ENCODE data around the gene SUMF1.

SUMF1 gene

DNA sequence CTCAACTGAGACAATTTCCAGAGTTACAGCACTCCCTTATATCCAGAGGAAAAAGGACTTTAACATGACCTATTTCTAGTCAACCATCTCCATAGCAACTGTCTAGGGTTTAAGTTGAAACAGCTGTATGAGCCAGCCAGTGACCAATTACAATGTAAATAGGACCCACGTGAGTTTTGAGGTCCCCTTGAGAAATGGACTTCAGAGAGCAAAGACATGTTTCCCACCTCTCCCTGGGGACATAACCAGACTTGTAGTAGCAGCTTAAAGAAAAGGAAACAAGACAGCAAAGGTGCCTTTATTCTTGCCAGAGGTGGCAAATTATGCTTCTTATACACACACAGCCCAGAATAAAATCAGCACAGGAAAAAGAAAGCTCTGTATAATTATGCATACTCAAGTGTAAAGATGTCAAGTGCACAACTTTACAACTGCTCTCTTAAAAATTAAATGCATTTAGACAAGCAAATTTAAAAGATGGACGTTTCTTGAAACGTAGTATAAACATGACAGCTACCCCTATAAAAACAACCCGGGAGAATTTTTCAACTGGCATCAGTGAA lies 40.2 kb downstream of the SUMF1 start:
- peak; percentile 95 to 98 for DNase-seq (ENCODE audit: low read depth in 2 of 2)
- H3K4me3 ChIP-seq (replicated peaks in 1 of 2; ENCODE audit: low read depth in 2 of 2, low read length in 2 of 2): no peak overlapping the region
- TF ChIP-seq, protein P1, sequence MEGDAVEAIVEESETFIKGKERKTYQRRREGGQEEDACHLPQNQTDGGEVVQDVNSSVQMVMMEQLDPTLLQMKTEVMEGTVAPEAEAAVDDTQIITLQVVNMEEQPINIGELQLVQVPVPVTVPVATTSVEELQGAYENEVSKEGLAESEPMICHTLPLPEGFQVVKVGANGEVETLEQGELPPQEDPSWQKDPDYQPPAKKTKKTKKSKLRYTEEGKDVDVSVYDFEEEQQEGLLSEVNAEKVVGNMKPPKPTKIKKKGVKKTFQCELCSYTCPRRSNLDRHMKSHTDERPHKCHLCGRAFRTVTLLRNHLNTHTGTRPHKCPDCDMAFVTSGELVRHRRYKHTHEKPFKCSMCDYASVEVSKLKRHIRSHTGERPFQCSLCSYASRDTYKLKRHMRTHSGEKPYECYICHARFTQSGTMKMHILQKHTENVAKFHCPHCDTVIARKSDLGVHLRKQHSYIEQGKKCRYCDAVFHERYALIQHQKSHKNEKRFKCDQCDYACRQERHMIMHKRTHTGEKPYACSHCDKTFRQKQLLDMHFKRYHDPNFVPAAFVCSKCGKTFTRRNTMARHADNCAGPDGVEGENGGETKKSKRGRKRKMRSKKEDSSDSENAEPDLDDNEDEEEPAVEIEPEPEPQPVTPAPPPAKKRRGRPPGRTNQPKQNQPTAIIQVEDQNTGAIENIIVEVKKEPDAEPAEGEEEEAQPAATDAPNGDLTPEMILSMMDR (IDR thresholded peaks at IDR 0.05; ENCODE audit: low read depth, low read length): no peak

DNA sequence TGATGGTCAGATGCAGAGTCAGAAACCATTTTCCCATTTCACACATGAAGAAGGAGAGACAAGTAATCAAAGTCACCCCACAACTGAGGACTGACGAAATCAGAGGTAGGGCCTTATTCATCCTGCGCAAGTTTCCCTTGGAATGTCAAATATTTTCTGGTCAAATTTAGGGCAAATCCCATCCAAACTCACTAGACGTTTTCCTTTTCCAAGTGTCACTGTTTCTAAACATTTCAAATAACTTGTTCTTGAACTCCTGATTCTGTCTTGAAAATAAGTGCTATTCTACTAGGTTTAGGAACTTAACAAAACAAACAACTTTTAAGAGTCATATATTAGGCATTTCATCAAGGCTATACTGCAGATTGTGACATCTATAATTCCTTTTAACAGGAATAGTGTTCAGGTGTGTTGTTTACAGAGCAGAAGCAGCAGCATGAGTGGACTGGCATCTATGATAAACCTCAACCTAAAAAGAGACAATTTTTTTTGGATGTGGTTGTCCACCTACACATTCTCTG lies 40.7 kb downstream of the SUMF1 start:
- TF ChIP-seq, protein P1 (IDR thresholded peaks at IDR 0.05; ENCODE audit: low read depth, low read length): no peak
- H3K4me3 ChIP-seq (replicated peaks in 1 of 2; ENCODE audit: low read depth in 2 of 2, low read length in 2 of 2): no peak overlapping the region
- DNase-seq (ENCODE audit: low read depth in 2 of 2): peak; percentile 39 to 62

DNA sequence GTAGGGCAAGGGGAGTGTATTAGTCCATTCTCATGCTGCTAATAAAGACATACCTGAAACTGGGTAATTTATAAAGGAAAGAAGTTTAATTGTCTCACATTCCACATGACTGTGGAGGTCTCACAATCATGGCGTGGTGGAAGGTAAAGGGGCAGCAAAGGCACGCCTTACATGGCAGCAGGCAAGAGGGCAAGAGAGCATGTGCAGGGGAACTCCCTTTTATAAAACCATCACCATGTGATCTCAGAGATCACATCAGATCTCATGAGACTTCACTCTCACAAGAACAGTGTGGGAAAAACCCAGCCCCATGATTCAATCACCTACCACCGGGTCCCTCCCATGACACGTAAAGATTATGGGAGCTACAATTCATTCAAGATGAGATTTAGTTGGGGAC lies 41.4 kb downstream of the SUMF1 start:
- peak in 1 of 2 donors; percentile 79 for DNase-seq (ENCODE audit: low read depth in 2 of 2)
- no peak overlapping the region for H3K4me3 ChIP-seq (replicated peaks in 1 of 2; ENCODE audit: low read depth in 2 of 2, low read length in 2 of 2)
- TF ChIP-seq, protein P1 (IDR thresholded peaks at IDR 0.05; ENCODE audit: low read depth, low read length): no peak

DNA sequence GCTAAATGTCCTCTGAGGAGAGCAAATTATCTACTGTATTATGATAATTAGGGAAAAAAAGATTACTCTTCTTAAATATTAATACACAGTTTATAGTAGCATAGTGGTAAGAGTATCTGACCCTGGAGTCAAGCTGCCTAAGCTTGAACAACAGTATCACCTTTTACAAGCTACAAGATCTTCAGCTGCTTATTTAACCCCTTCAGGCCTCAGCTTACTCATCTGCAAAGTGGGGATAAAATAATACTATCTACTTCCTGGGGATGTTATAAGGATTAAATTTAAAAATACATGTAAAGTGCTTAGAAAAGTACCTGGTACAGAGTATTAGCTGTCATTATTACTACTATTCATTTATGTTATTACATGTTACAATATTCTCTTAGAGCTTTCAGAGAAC lies 42.0 kb downstream of the SUMF1 start:
- TF ChIP-seq, protein P1 (IDR thresholded peaks at IDR 0.05; ENCODE audit: low read depth, low read length): no peak
- H3K4me3 ChIP-seq (replicated peaks in 1 of 2; ENCODE audit: low read depth in 2 of 2, low read length in 2 of 2): no peak overlapping the region
- DNase-seq (ENCODE audit: low read depth in 2 of 2): no peak

DNA sequence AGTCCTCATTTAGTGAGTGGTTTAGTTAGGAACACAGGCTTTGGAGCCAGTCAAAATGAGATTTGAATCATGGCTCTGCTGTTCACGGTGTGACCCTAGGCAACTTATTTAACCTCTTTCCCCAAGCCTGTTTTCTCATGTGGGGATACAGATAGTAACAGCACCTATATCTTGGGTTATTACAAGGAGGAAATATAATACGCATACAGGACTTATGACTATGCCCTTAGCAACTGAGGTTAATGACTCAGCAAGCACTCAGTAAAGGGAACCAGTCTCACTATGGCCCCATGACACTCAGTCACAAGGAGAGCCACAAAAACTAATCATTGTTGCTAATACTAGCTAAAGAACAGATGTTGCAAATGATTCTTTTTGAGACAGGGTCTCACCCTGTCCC lies 45.9 kb downstream of the SUMF1 start:
- TF ChIP-seq, protein P1 (IDR thresholded peaks at IDR 0.05; ENCODE audit: low read depth, low read length): no peak
- DNase-seq (ENCODE audit: low read depth in 2 of 2): peak; percentile 43 to 88

DNA sequence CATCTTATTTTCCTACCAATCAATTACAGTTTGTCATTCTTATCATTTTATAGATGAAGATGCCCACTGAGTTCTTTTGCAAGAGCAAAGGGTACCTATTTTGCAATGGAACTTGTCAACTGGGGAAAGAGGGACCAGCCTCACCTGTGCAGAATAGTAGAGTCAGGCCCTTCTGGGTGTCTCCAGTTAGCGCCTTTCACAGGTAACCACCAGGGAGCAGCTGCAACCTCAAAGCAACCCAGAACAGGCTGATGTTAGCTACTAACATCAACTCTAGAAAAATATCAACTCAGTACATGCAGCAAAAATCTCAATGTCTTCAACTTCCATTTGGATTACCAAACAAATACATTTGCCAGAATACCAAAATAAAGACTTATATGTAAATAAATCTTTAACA lies 47.1 kb downstream of the SUMF1 start:
- DNase-seq (ENCODE audit: low read depth in 2 of 2): no peak
- H3K4me3 ChIP-seq (replicated peaks in 1 of 2; ENCODE audit: low read depth in 2 of 2, low read length in 2 of 2): no peak overlapping the region
- TF ChIP-seq, protein P1 (IDR thresholded peaks at IDR 0.05; ENCODE audit: low read depth, low read length): no peak

More for the DNA sequence above, 45.9 kb downstream of the SUMF1 start:
- H3K4me3 ChIP-seq (replicated peaks in 1 of 2; ENCODE audit: low read depth in 2 of 2, low read length in 2 of 2): no peak overlapping the region

DNA sequence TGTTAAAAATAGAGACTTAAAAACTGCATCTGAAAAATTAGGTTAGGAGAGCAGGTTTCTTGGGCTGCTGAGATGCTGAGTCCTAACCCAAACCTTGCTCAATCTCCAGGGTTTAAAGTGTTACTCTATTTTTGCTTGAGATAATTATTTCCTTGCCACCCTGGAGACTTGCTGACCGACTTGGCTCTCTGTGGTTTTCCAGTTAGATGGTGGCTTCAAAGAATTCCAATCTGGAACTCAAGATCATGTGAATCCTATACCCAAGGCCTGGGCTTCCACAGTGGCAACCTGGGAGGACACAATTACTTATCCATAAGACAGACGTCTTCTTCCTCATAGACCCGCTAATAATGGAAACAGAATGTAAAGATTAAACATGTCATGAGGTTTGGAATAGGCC lies 47.7 kb downstream of the SUMF1 start:
- TF ChIP-seq, protein P1 (IDR thresholded peaks at IDR 0.05; ENCODE audit: low read depth, low read length): no peak
- H3K4me3 ChIP-seq (replicated peaks in 1 of 2; ENCODE audit: low read depth in 2 of 2, low read length in 2 of 2): no peak overlapping the region
- DNase-seq (ENCODE audit: low read depth in 2 of 2): no peak
